Brain microvascular endothelial cell (primary cell): ENCODE results near the gene TAF3.

ENCODE experiments used
- DNase-seq: peaks from one replicate; pipeline ENCODE4 v3.0.0-alpha.2; 2020
- H3K27ac ChIP-seq: fragments of 250-450 bp; sonication (Bioruptor Pico); 2 replicates; pipeline ENCODE4 v1.5.1; 2020; ENCODE audit warnings: mild to moderate bottlenecking, moderate library complexity
- H3K27me3 ChIP-seq: fragments of 250-450 bp; sonication (Bioruptor Pico); replicated peaks from 2 replicates; pipeline ENCODE4 v1.5.1; 2020; ENCODE audit warnings: mild to moderate bottlenecking
- H3K36me3 ChIP-seq: fragments of 250-450 bp; sonication (Bioruptor Pico); replicated peaks from 2 replicates; pipeline ENCODE4 v1.5.1; 2020; ENCODE audit warnings: mild to moderate bottlenecking
- H3K4me3 ChIP-seq: 2 replicates; pipeline ENCODE4 v1.5.1; 2011; ENCODE audit warnings: low read depth, mild to moderate bottlenecking, control low read depth, low read length, moderate library complexity
- in situ Hi-C: cut with HindIII; loops from 2 replicates; pipeline ENCODE4 v1.10.0; 2017; ENCODE audit warnings: low sequenced_read_pairs, low pct_ligation_motif_present
- TF ChIP-seq, protein P1 (sequence below): IDR thresholded peaks from 2 replicates; pipeline ENCODE4 v1.5.1; 2011; ENCODE audit warnings: low read depth, mild to moderate bottlenecking, moderate library complexity, low read length, control low read depth, inconsistent platforms; ENCODE audit errors: missing control alignments

Gene TAF3

DNA sequence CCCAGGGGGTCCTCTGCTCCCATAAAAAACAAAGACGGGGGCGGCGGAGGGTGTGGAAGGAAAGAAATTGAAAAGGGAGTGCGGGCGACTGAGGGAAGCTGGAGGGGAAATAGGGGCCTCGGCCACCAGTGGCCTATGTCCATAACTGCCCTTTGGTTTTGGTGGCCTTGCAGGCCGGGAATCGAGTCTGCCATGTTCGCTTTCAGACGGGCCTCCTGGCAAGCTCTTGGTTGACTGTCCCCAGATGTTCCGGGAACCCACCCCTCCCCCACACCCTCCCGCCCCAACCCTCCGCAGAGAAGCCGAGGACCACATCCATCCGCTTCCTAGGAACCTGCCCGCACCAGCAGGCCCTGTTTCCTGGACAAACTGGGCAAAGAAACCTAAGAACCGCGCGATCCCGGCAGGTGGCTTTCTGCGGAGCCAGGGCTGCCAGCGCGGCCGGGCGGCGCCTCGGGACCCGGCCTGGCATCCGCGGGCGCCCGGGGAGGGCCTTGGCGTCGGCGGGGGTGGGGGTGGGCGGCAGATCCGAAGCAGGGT lies 216.2 kb downstream of the TAF3 start:
- H3K27ac ChIP-seq = no peak overlapping the region
- DNase-seq = no peak
- H3K4me3 ChIP-seq = no peak overlapping the region
- TF ChIP-seq, protein P1, sequence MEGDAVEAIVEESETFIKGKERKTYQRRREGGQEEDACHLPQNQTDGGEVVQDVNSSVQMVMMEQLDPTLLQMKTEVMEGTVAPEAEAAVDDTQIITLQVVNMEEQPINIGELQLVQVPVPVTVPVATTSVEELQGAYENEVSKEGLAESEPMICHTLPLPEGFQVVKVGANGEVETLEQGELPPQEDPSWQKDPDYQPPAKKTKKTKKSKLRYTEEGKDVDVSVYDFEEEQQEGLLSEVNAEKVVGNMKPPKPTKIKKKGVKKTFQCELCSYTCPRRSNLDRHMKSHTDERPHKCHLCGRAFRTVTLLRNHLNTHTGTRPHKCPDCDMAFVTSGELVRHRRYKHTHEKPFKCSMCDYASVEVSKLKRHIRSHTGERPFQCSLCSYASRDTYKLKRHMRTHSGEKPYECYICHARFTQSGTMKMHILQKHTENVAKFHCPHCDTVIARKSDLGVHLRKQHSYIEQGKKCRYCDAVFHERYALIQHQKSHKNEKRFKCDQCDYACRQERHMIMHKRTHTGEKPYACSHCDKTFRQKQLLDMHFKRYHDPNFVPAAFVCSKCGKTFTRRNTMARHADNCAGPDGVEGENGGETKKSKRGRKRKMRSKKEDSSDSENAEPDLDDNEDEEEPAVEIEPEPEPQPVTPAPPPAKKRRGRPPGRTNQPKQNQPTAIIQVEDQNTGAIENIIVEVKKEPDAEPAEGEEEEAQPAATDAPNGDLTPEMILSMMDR = no peak
- in situ Hi-C loops = no loop called here
- no peaks in the 10 kb centered on the region for H3K36me3 ChIP-seq
- H3K27me3 ChIP-seq = peaks cover 56% of the 10 kb centered on the region

GRCh38 chr10:8035006-8035640 lies 216.8 kb downstream of the TAF3 start:
- H3K36me3 ChIP-seq = no peaks in the 10 kb centered on the region
- H3K27me3 ChIP-seq = peaks cover 62% of the 10 kb centered on the region
- no peak overlapping the region for H3K4me3 ChIP-seq
- in situ Hi-C loops = no loop called here
- H3K27ac ChIP-seq = no peak overlapping the region
- TF ChIP-seq, protein P1 = no peak
- no peak for DNase-seq

GRCh38 chr10:8035641-8036470 lies 217.6 kb downstream of the TAF3 start:
- Histone ChIP-seq H3K27ac (no peak overlapping the region), H3K4me3 (no peak overlapping the region), H3K36me3 (no peaks in the 10 kb centered on the region), H3K27me3 (peaks cover 69% of the 10 kb centered on the region)
- no peak for DNase-seq
- TF ChIP-seq, protein P1 = no peak
- in situ Hi-C loops = no loop called here

GRCh38 chr10:8036506-8037198 lies 218.3 kb downstream of the TAF3 start:
- no peaks in the 10 kb centered on the region for H3K36me3 ChIP-seq
- in situ Hi-C loops = no loop called here
- TF ChIP-seq, protein P1 = no peak
- H3K4me3 ChIP-seq = no peak overlapping the region
- DNase-seq = no peak
- H3K27me3 ChIP-seq = peaks cover 74% of the 10 kb centered on the region
- H3K27ac ChIP-seq = no peak overlapping the region

GRCh38 chr10:8037199-8037801 lies 219.0 kb downstream of the TAF3 start:
- TF ChIP-seq, protein P1 = no peak
- DNase-seq = no peak
- no peak overlapping the region for H3K27ac ChIP-seq
- no peak overlapping the region for H3K4me3 ChIP-seq
- no peaks in the 10 kb centered on the region for H3K36me3 ChIP-seq
- in situ Hi-C loops = no loop called here
- H3K27me3 ChIP-seq = peaks cover 81% of the 10 kb centered on the region
